ENCODE data around the gene EBLN1.

EBLN1 gene

DNA sequence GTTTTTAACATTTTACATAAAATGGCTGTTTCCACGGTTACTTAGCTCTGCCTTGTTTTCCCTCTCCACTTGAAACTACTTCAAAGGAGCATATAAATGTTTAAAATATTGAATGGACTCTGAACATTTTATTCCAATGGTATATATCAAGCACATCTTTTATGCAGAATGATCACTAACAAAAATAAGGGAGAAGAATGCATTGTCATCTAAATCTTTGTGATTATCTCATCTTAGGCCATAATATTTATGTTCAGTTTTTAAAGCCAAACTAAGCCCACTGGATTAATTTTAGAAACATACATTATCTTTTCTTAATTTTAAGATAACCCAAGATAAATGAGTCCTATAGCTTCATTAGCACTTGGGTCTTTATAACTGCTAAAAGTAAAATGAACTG, 13.4 kb upstream of the EBLN1 start:
- Histone ChIP-seq H3K4me3 (no peak overlapping the region), H3K27ac (no peak overlapping the region), H3K9ac (no peak overlapping the region), H3K9me3 (replicated peaks in 1 of 11) (no peaks in the 10 kb centered on the region), H4K20me1 (peaks cover 0 to 30% (median 7%) of the 10 kb centered on the region in 11 experiments; a peak in 10 of 22 replicates), H3K27me3 (peaks cover 78 to 100% (median 93%) of the 10 kb centered on the region in 11 experiments), H3K4me1 (peaks cover 0 to 7% (median 0%) of the 10 kb centered on the region in 10 experiments; a peak in 5 of 20 replicates), H3K36me3 (no peaks in the 10 kb centered on the region), H3K4me2 (no peak overlapping the region)
- TF ChIP-seq Cebpa-rat (IDR thresholded peaks at IDR 0.05): no peak

DNA sequence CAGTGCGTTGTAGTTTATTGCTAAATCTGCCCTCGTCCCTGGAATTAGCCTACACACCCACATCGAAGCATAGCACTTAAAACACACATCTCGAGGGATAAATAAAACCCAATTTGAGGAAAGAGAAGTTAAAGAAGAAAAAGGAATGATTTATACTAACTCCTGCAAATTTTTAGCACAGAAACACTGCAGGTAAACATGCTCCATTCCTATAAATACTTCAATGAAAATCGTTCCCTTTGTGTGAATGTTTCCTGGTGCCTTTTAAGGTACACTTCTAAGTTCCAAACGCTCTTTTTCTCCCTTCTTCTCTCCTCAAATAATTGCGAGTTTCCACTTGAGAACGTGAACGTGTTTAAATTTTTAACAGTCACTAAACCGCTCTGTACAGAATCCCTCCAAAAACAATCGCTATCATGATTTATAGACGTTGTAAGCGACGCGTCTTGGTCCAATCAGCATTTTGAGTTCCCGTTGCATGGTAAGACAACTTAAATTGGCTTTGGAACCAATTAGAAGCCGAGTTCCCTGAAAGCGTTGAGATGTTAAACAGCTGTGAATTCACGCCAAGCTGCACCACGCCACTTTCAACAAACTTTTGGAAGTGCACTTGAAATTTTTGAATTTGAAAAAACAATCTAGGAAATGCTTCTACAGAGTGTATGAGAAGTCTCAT, 12.5 kb upstream of the EBLN1 start:
- Histone ChIP-seq H3K4me2 (peak overlapping the region; percentile 71 to 88 (median 76)), H3K4me3 (peak overlapping the region; percentile 60 to 72 (median 65)), H3K9ac (peak overlapping the region in 9 of 11 experiments; percentile 5 to 79 (median 63); a peak in 11 of 22 replicates), H4K20me1 (peaks cover 0 to 30% (median 7%) of the 10 kb centered on the region in 11 experiments; a peak in 10 of 22 replicates), H3K27me3 (peaks cover 82 to 100% (median 94%) of the 10 kb centered on the region in 11 experiments), H3K27ac (no peak overlapping the region), H3K4me1 (peaks cover 0 to 7% (median 0%) of the 10 kb centered on the region in 10 experiments; a peak in 5 of 20 replicates), H3K36me3 (no peaks in the 10 kb centered on the region), H3K9me3 (replicated peaks in 1 of 11) (no peaks in the 10 kb centered on the region)
- TF ChIP-seq Cebpa-rat (IDR thresholded peaks at IDR 0.05): no peak

GRCh38 chr10:22229802-22230157, 12.0 kb upstream of the EBLN1 start:
- H3K9me3 ChIP-seq (replicated peaks in 1 of 11): no peaks in the 10 kb centered on the region
- peaks cover 77 to 100% (median 92%) of the 10 kb centered on the region in 11 experiments for H3K27me3 ChIP-seq
- H3K4me2 ChIP-seq: peak overlapping the region; percentile 71 to 88 (median 76)
- peaks cover 0 to 30% (median 7%) of the 10 kb centered on the region in 11 experiments; a peak in 10 of 22 replicates for H4K20me1 ChIP-seq
- no peak overlapping the region for H3K27ac ChIP-seq
- peak overlapping the region; percentile 60 to 72 (median 65) for H3K4me3 ChIP-seq
- peak overlapping the region in 9 of 11 experiments; percentile 10 to 79 (median 69); a peak in 12 of 22 replicates for H3K9ac ChIP-seq
- no peaks in the 10 kb centered on the region for H3K36me3 ChIP-seq
- TF ChIP-seq Cebpa-rat (IDR thresholded peaks at IDR 0.05): 0 out of 22 replicates have a peak, but pooled peaks of 1 of the 11 experiments have one; percentile 1
- peaks cover 0 to 7% (median 0%) of the 10 kb centered on the region in 10 experiments; a peak in 5 of 20 replicates for H3K4me1 ChIP-seq

GRCh38 chr10:22228943-22229801, 11.4 kb upstream of the EBLN1 start:
- Histone ChIP-seq H4K20me1 (peaks cover 0 to 30% (median 7%) of the 10 kb centered on the region in 11 experiments; a peak in 10 of 22 replicates), H3K36me3 (no peaks in the 10 kb centered on the region), H3K27me3 (peaks cover 73 to 95% (median 89%) of the 10 kb centered on the region in 11 experiments), H3K27ac (peak overlapping the region; percentile 23 to 72 (median 62); a peak in 19 of 22 replicates), H3K4me3 (peak overlapping the region; percentile 60 to 72 (median 65)), H3K4me2 (peak overlapping the region; percentile 71 to 88 (median 76)), H3K9me3 (replicated peaks in 1 of 11) (no peaks in the 10 kb centered on the region), H3K9ac (peak overlapping the region; percentile 63 to 82 (median 76)), H3K4me1 (peaks cover 0 to 7% (median 0%) of the 10 kb centered on the region in 10 experiments; a peak in 5 of 20 replicates)
- peak in 7 of 11 experiments; percentile 11 to 40 (median 28); a peak in 3 of 22 replicates for TF ChIP-seq Cebpa-rat (IDR thresholded peaks at IDR 0.05)

GRCh38 chr10:22228167-22228938, 10.5 kb upstream of the EBLN1 start:
- TF ChIP-seq Cebpa-rat (IDR thresholded peaks at IDR 0.05): no peak
- no peaks in the 10 kb centered on the region for H3K36me3 ChIP-seq
- peaks cover 70 to 86% (median 81%) of the 10 kb centered on the region in 11 experiments for H3K27me3 ChIP-seq
- peak overlapping the region; percentile 63 to 82 (median 76); a peak in 17 of 22 replicates for H3K9ac ChIP-seq
- H3K27ac ChIP-seq: peak overlapping the region in 10 of 11 experiments; percentile 13 to 72 (median 62); a peak in 14 of 22 replicates
- H3K4me3 ChIP-seq: peak overlapping the region; percentile 60 to 72 (median 65)
- peaks cover 0 to 7% (median 0%) of the 10 kb centered on the region in 10 experiments; a peak in 5 of 20 replicates for H3K4me1 ChIP-seq
- H3K9me3 ChIP-seq (replicated peaks in 1 of 11): 0 out of 22 replicates have a peak, but pooled peaks cover 0 to under 1% (median 0%) of the 10 kb centered on the region in 11 experiments
- peaks cover 0 to 30% (median 7%) of the 10 kb centered on the region in 11 experiments; a peak in 10 of 22 replicates for H4K20me1 ChIP-seq
- H3K4me2 ChIP-seq: peak overlapping the region; percentile 71 to 88 (median 76); a peak in 21 of 22 replicates

DNA sequence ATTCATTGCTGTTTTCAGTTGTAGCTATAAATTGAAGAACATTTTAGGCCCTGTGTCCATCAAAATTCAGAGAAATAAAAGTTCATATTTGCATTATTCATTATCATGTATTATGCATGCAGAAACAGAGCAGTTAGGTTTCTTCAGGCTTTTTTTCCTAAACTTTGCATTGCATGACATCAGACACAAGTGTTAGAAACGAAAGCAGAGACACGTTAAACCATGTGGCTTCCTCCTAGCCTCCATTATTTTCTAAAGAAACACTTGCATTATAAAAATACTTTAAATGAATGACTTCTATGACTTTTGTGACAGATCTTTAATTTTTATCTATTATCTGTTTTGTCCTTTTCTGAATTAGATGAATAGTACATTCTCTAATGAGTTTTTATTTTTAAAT, 8.8 kb upstream of the EBLN1 start:
- Histone ChIP-seq H3K27ac (no peak overlapping the region), H3K4me2 (no peak overlapping the region), H4K20me1 (peaks cover 0 to 24% (median 7%) of the 10 kb centered on the region in 11 experiments; a peak in 10 of 22 replicates), H3K36me3 (no peaks in the 10 kb centered on the region), H3K4me3 (no peak overlapping the region), H3K4me1 (peaks cover 0 to 7% (median 0%) of the 10 kb centered on the region in 10 experiments; a peak in 5 of 20 replicates), H3K9me3 (replicated peaks in 1 of 11) (peaks cover 0 to 11% (median 7%) of the 10 kb centered on the region in 11 experiments; a peak in 9 of 22 replicates), H3K27me3 (peaks cover 58 to 69% (median 64%) of the 10 kb centered on the region in 11 experiments), H3K9ac (no peak overlapping the region)
- TF ChIP-seq Cebpa-rat (IDR thresholded peaks at IDR 0.05): no peak

GRCh38 chr10:22222236-22223190, 4.7 kb upstream of the EBLN1 start:
- Histone ChIP-seq H3K36me3 (no peaks in the 10 kb centered on the region), H3K27ac (no peak overlapping the region), H3K4me1 (no peaks in the 10 kb centered on the region), H3K4me2 (no peak overlapping the region), H3K27me3 (peaks cover 18 to 28% (median 23%) of the 10 kb centered on the region in 11 experiments), H3K9me3 (replicated peaks in 1 of 11) (peaks cover 0 to 11% (median 7%) of the 10 kb centered on the region in 11 experiments; a peak in 9 of 22 replicates), H3K4me3 (no peak overlapping the region), H3K9ac (no peak overlapping the region), H4K20me1 (no peaks in the 10 kb centered on the region)
- no peak for TF ChIP-seq Cebpa-rat (IDR thresholded peaks at IDR 0.05)
